Gastroesophageal sphincter (tissue), 3 donors: ENCODE measurements around the gene APLP1.

Source experiments
- CTCF ChIP-seq, 4 experiments: fragments of 200-600 bp in 2 of 4; fragments of 450-650 bp in 2 of 4; sonication (generic) in 1 of 4; IDR thresholded peaks; one replicate each; pipeline ENCODE4 v1.5.1; 2017 to 2019; ENCODE audit warnings: antibody characterized with exemption in 4 of 4, mild to moderate bottlenecking in 2 of 4, moderate library complexity in 2 of 4
- EP300 ChIP-seq: sonication (generic); formaldehyde crosslinking; IDR thresholded peaks from one replicate; pipeline ENCODE4 v1.6.1; 2017; ENCODE audit warnings: antibody characterized with exemption, mild to moderate bottlenecking

- TF ChIP-seq EP300, result no peak
- no peak for TF ChIP-seq CTCF (IDR thresholded peaks at IDR 0.05)
These were observed 16.9 kb downstream of the APLP1 start for GRCh38 chr19:35885225-35885738.
